K562 (cell line): ENCODE results near the gene CHD5. TPM values are rescaled to one million over a fixed set of nuclear protein-coding genes. Genes with fewer than 3 reads are reported as not detected.

Experiments used
- IRF9 ChIP-seq: fragments of 450-650 bp; IDR thresholded peaks from 2 replicates; pipeline ENCODE4 v1.6.1; 2016; ENCODE audit warnings: missing biosample characterization, missing genetic modification characterization
- KLF6 ChIP-seq: fragments of 250-450 bp; sonication (Bioruptor Pico); IDR thresholded peaks from 2 replicates; pipeline ENCODE4 v1.4.0; 2020; ENCODE audit warnings: mild to moderate bottlenecking, moderate library complexity, borderline replicate concordance
- NFIC ChIP-seq: fragments of 450-650 bp; IDR thresholded peaks from 2 replicates; pipeline ENCODE4 v1.6.1; 2017; ENCODE audit warnings: mild to moderate bottlenecking, inconsistent platforms
- RHOXF2B ChIP-seq: fragments of 250-450 bp; sonication (Bioruptor Pico); conservative IDR thresholded peaks from 2 replicates; pipeline ENCODE4 v1.5.1; 2021
- THAP12 ChIP-seq: fragments of 250-450 bp; sonication (Bioruptor Pico); IDR thresholded peaks from 2 replicates; pipeline ENCODE4 v1.9.0; 2021; ENCODE audit warnings: mild to moderate bottlenecking, inconsistent platforms
- ZFP36 ChIP-seq: fragments of 150-350 bp; IDR thresholded peaks from 2 replicates; pipeline ENCODE4 v1.6.1; 2018; ENCODE audit warnings: low read length, low read depth; ENCODE audit not compliant: partially characterized antibody
- ZNF436 ChIP-seq: fragments of 250-450, 450-650 bp; sonication (Bioruptor Pico); formaldehyde crosslinking; IDR thresholded peaks from 2 replicates; pipeline ENCODE4 v1.7.0; 2020; ENCODE audit warnings: mild to moderate bottlenecking
- polyA plus RNA-seq, 8 experiments: library from polyadenylated mRNA; depleted of rRNA in 4 of 8; stranded (reverse) in 5 of 8; unstranded in 3 of 8; fragments of >200 nt; fragmentation: Nextera tagmentation in 2 of 8; fragmentation: Illumina TruSeq in 1 of 8; extraction: Ambion mirVana in 2 of 8; extraction: Trizol in 1 of 8; gene quantifications; 2 replicates each; pipeline versions ENCODE4 v1.2.1 to v1.2.3, GENCODE V29; 2011 to 2014; ENCODE audit warnings: inconsistent platforms in 1 of 8, missing spikeins in 1 of 8
- total RNA-seq, 7 experiments: library from RNA; depleted of rRNA in 6 of 7; stranded (reverse); fragments of >200 nt in 6 of 7; fragmentation: Illumina TruSeq in 2 of 7; extraction: Trizol in 2 of 7; gene quantifications; 2 replicates each; pipeline versions ENCODE4 v1.2.1 to v1.2.3, GENCODE V29; 2011 to 2021; ENCODE audit warnings: low replicate concordance in 1 of 7
- TF ChIP-seq, protein P1 (sequence below), 2 experiments: fragments of 450-650 bp in 1 of 2; sonication (generic) in 1 of 2; formaldehyde crosslinking in 1 of 2; IDR thresholded peaks in 1 of 2; conservative IDR thresholded peaks in 1 of 2; 2 replicates each; pipeline versions ENCODE4 v1.6.1 to v1.8.1; 2016 to 2023; ENCODE audit warnings: mild to moderate bottlenecking in 2 of 2, moderate library complexity in 2 of 2, inconsistent platforms in 1 of 2, missing genetic modification reagents in 1 of 2
- TF ChIP-seq, protein P2 (sequence below): fragments of 200-600 bp; sonication (generic); IDR thresholded peaks from one replicate; pipeline ENCODE4 v1.6.1; 2012; ENCODE audit warnings: mild to moderate bottlenecking, low read depth, low read length, inconsistent platforms

Gene CHD5
- total and polyA plus RNA-seq, 9 of the 15 experiments (the other 6 are each of a cell fraction or from before 2014, with no cell fraction given), result 0.03 to 0.52 (median 0.11) TPM; not detected in 2

- TF ChIP-seq, protein P1, sequence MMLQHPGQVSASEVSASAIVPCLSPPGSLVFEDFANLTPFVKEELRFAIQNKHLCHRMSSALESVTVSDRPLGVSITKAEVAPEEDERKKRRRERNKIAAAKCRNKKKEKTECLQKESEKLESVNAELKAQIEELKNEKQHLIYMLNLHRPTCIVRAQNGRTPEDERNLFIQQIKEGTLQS (IDR thresholded peaks at IDR 0.05), result no peak
- TF ChIP-seq, protein P1 (CRISPR knock-in tag; conservative IDR thresholded peaks at IDR 0.05), result no peak
- TF ChIP-seq RHOXF2B (CRISPR knock-in tag) (no peak), NFIC (peak; percentile 49), ZNF436 (CRISPR knock-in tag) (no peak), IRF9 (tag) (no peak), KLF6 (no peak), THAP12 (0 out of 2 replicates have a peak, but pooled peaks have one; percentile 49), ZFP36 (peak; percentile 54)
- TF ChIP-seq, protein P2, sequence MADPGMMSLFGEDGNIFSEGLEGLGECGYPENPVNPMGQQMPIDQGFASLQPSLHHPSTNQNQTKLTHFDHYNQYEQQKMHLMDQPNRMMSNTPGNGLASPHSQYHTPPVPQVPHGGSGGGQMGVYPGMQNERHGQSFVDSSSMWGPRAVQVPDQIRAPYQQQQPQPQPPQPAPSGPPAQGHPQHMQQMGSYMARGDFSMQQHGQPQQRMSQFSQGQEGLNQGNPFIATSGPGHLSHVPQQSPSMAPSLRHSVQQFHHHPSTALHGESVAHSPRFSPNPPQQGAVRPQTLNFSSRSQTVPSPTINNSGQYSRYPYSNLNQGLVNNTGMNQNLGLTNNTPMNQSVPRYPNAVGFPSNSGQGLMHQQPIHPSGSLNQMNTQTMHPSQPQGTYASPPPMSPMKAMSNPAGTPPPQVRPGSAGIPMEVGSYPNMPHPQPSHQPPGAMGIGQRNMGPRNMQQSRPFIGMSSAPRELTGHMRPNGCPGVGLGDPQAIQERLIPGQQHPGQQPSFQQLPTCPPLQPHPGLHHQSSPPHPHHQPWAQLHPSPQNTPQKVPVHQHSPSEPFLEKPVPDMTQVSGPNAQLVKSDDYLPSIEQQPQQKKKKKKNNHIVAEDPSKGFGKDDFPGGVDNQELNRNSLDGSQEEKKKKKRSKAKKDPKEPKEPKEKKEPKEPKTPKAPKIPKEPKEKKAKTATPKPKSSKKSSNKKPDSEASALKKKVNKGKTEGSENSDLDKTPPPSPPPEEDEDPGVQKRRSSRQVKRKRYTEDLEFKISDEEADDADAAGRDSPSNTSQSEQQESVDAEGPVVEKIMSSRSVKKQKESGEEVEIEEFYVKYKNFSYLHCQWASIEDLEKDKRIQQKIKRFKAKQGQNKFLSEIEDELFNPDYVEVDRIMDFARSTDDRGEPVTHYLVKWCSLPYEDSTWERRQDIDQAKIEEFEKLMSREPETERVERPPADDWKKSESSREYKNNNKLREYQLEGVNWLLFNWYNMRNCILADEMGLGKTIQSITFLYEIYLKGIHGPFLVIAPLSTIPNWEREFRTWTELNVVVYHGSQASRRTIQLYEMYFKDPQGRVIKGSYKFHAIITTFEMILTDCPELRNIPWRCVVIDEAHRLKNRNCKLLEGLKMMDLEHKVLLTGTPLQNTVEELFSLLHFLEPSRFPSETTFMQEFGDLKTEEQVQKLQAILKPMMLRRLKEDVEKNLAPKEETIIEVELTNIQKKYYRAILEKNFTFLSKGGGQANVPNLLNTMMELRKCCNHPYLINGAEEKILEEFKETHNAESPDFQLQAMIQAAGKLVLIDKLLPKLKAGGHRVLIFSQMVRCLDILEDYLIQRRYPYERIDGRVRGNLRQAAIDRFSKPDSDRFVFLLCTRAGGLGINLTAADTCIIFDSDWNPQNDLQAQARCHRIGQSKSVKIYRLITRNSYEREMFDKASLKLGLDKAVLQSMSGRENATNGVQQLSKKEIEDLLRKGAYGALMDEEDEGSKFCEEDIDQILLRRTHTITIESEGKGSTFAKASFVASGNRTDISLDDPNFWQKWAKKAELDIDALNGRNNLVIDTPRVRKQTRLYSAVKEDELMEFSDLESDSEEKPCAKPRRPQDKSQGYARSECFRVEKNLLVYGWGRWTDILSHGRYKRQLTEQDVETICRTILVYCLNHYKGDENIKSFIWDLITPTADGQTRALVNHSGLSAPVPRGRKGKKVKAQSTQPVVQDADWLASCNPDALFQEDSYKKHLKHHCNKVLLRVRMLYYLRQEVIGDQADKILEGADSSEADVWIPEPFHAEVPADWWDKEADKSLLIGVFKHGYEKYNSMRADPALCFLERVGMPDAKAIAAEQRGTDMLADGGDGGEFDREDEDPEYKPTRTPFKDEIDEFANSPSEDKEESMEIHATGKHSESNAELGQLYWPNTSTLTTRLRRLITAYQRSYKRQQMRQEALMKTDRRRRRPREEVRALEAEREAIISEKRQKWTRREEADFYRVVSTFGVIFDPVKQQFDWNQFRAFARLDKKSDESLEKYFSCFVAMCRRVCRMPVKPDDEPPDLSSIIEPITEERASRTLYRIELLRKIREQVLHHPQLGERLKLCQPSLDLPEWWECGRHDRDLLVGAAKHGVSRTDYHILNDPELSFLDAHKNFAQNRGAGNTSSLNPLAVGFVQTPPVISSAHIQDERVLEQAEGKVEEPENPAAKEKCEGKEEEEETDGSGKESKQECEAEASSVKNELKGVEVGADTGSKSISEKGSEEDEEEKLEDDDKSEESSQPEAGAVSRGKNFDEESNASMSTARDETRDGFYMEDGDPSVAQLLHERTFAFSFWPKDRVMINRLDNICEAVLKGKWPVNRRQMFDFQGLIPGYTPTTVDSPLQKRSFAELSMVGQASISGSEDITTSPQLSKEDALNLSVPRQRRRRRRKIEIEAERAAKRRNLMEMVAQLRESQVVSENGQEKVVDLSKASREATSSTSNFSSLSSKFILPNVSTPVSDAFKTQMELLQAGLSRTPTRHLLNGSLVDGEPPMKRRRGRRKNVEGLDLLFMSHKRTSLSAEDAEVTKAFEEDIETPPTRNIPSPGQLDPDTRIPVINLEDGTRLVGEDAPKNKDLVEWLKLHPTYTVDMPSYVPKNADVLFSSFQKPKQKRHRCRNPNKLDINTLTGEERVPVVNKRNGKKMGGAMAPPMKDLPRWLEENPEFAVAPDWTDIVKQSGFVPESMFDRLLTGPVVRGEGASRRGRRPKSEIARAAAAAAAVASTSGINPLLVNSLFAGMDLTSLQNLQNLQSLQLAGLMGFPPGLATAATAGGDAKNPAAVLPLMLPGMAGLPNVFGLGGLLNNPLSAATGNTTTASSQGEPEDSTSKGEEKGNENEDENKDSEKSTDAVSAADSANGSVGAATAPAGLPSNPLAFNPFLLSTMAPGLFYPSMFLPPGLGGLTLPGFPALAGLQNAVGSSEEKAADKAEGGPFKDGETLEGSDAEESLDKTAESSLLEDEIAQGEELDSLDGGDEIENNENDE, result no peak
Measured at GRCh38 chr1:6183520-6183989, 3.4 kb upstream of the CHD5 start (continued).
